Kidney glomerular epithelial cell (primary cell): Measurements from ENCODE around the gene PATJ.
"Not testable (repeated sequence)": the region's sequence is repeated elsewhere in the genome, so short reads cannot be mapped to it uniquely, and the experiment has no call there.

Experiments
- DNase-seq: peaks from one replicate; lab custom pipeline; 2025; lab: John Stamatoyannopoulos, UW

PATJ gene

GRCh38 chr1:62210960-62211359, 468.7 kb downstream of the PATJ start:
- no peak for DNase-seq

DNA sequence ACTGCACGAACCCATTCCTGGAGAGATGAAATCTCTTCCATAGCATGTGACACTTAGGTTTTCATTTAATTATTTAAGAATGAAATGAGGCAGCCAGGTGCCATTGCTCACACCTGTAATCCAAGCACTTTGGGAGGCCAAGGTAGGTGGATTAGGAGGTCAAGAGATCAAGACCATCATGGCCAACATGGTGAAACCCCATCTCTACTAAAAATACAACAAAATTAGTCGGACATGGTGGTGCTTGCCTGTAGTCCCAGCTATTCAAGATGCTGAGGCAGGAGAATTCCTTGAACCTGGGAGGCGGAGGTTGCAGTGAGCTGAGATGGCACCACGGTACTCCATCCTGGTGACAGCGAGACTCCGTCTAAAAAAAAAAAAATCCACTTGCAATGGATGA, 470.1 kb downstream of the PATJ start:
- no peak for DNase-seq

- DNase-seq: no peak
These were observed 471.0 kb downstream of the PATJ start for GRCh38 chr1:62213075-62213914.

DNA sequence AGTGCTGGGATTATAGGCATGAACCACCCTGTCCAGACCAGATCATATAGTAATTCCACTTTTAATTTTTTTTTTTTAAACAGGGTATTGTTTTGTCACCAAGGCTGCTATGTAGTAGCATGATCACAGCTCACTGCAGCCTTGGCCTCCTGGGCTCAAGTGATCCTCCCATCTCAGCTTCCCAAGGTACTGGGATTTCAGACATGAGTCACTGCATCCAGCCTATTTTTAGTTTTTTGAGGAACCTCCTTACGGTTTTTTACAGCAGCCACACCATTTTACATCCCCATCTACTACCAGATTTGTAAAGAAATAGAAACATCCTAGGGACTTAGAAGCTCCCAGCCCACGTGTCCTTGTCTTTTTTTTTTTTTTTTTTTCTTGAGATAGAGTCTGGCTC, 476.3 kb downstream of the PATJ start:
- DNase-seq: no peak

GRCh38 chr1:62220456-62220855, 478.2 kb downstream of the PATJ start:
- DNase-seq: not testable (repeated sequence)

GRCh38 chr1:62221171-62221570, 478.9 kb downstream of the PATJ start:
- no peak for DNase-seq

DNA sequence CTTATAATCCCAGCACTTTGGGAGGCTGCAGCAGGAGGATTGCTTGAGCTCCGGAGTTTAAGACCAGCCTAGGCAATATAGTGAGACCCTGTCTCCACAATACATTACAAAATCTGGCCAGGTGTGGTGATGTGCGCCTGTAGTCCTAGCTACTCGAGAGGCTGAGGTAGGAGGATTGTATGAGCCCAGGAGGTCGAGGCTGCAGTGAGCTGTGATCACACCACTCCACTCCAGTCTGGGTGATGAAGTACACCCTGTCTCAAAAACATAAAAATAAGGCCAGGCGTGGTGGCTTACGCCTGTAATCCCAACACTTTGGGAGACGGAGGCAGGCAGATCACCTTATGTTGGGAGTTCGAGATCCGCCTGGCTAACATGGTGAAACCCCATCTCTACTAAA, 480.0 kb downstream of the PATJ start:
- no peak for DNase-seq

DNA sequence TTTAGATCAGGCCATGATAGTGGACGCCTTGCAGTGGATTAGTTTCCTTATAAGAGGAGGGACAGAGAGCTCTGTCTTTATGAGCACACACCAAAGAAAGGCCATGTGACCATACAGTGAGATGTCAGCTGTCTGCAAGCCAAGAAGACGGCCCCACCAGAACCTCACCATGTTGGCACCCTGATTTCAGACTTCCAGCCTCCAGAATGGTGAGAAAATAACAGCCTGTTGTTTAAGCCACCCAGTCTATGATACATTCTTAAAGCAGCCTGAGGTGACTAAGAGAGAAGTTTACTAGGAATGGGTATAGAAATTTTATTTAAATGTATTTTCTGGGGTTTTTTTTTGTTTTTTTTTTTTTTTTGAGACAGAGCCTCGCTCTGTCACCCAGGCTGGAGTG, 481.9 kb downstream of the PATJ start:
- no peak for DNase-seq

DNA sequence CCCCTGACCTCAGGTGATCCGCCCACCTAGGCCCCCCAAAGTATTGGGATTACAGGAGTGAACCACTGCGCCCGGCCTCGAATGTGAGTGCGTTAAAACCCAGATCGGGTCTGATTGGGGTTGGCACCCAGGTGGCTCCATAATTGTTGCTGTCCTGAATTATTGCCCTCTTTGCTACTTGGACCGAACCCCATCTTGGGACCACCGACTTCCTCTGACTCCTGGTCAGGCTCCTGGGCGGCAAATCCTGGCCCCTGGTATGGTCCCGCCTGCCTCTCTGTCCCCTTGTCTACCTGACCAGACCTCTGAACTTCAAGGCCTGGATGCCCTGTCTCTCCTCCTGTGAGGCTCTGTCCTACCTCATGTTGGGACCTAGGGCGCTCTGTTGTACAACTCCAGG, 485.2 kb downstream of the PATJ start:
- DNase-seq: no peak
